ENCODE results near the gene FRMPD4.
A peak's percentile ranks its signal among the peaks of the same experiment; 100 is the strongest.

FRMPD4 gene

DNA sequence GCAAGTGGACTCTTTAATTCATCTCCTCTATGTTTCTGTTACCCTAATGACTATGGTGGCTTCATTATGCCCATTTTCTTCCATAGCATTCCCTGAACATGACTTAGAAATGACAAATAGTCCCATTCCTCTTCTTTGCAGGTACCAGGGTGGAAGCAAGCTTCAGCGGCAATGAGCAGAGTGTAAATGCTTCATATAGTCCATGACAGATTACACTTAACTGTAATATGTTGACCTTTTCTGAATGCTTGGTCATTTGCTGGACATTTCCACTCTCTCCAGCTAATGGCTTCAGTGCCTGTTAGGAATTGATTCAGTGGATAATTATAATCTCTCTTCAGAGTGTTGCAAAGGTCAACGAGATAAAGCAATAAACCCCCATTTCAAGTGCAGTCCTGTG lies 523.2 kb downstream of the FRMPD4 start:
- no peak for DNase-seq (ENCODE audit: low read depth)
- TF ChIP-seq, protein P1, sequence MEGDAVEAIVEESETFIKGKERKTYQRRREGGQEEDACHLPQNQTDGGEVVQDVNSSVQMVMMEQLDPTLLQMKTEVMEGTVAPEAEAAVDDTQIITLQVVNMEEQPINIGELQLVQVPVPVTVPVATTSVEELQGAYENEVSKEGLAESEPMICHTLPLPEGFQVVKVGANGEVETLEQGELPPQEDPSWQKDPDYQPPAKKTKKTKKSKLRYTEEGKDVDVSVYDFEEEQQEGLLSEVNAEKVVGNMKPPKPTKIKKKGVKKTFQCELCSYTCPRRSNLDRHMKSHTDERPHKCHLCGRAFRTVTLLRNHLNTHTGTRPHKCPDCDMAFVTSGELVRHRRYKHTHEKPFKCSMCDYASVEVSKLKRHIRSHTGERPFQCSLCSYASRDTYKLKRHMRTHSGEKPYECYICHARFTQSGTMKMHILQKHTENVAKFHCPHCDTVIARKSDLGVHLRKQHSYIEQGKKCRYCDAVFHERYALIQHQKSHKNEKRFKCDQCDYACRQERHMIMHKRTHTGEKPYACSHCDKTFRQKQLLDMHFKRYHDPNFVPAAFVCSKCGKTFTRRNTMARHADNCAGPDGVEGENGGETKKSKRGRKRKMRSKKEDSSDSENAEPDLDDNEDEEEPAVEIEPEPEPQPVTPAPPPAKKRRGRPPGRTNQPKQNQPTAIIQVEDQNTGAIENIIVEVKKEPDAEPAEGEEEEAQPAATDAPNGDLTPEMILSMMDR (IDR thresholded peaks at IDR 0.05; ENCODE audit: insufficient read depth, low read depth, low read length, missing control alignments): no peak
- no peak overlapping the region for H3K4me3 ChIP-seq (ENCODE audit: low read length)

DNA sequence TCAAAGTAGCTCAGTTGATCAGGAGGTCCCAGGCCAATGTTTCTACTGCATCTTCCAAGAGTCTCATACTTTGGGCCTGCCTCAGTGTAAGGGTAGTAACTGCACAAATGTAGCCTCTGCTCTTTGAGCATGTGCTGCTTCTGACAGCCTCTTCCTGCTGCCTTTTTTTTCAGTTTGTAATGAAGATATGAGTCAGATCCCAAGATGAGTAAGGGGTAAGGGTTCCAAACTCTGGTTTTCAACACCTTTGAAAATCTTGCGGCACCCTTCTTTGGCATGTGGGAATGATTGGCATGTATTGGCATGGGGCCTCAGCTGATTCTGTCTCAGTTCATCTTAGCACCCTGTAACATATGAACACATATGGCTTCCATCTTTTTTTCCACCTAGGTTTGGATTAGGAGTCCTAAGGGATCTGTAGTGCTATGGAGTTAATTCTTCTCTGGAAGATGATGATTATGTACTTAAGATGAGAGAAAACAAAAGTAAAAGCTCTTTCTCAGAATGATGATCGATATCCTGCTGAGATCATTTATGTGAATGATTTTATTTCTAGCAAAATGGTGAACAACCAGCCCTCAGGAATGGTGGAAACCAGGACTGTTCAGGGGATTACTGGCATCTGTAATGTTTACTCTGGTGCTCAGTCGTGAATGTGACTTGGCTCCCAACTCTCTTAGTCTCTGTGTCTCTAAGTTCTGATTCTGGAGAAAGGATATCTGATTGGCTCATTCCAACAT lies 534.3 kb downstream of the FRMPD4 start:
- TF ChIP-seq, protein P1 (IDR thresholded peaks at IDR 0.05; ENCODE audit: insufficient read depth, low read depth, low read length, missing control alignments): no peak
- no peak overlapping the region for H3K4me3 ChIP-seq (ENCODE audit: low read length)
- DNase-seq (ENCODE audit: low read depth): peak; percentile 60

DNA sequence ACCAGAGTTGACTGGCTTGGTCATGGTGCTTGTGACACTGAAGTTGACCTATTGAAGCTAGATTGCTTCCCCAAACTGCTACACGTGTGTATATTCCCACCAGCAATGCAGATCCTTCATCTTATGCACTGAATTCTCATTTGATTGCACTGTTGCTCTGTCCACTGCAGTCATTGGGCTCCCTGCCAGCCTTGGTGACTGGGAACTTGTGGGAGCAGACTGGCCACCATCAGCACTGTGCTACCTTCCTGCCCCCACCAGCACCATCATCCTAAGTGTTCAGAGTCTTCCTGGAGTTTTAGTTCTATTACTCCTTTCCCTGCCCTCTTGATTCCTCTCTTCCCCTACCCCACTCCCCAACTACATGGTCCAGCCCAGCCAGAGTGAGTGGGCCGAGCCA lies 535.2 kb downstream of the FRMPD4 start:
- DNase-seq (ENCODE audit: low read depth): no peak

DNA sequence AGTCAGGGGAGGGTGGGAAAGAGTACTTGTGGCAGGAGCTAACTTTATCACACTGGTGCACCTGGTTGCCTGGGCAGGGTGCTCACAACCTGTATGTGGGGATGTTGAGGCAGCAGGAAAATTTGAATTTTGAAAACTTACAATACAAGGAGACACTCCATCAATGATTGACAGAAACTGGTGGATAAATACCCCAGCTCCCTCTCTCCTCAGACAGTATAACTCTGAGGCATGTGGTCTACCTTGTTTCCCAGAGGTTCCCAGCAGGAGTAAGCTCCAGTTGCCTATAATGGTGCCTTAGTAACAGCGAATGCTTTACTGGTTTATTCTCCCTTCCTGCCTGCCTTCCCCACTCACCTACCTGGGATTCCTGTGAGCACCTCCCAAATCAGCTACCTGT lies 541.2 kb downstream of the FRMPD4 start:
- TF ChIP-seq, protein P1 (IDR thresholded peaks at IDR 0.05; ENCODE audit: insufficient read depth, low read depth, low read length, missing control alignments): no peak
- DNase-seq (ENCODE audit: low read depth): no peak
- H3K4me3 ChIP-seq (ENCODE audit: low read length): no peak overlapping the region

More for the DNA sequence above, 535.2 kb downstream of the FRMPD4 start:
- TF ChIP-seq, protein P1 (IDR thresholded peaks at IDR 0.05; ENCODE audit: insufficient read depth, low read depth, low read length, missing control alignments): no peak
- no peak overlapping the region for H3K4me3 ChIP-seq (ENCODE audit: low read length)

DNA sequence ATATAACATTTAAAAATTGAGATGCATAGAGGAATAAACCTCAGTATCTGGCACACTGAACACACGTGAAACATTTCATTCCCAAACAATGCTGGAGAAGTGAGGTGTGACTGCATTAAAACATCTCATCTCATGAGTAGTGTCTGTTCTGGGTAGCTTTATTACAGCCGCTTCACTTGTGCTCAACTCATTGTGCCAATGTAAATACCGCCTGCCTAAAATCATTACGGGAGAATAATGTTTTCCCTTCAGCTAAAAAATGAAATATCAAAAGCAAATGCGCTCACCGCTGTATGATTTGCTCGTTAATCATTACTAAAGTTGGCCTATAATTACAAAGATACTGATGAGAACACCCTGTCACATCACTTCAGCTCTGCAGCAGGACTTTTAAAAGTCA lies 542.8 kb downstream of the FRMPD4 start:
- TF ChIP-seq, protein P1 (IDR thresholded peaks at IDR 0.05; ENCODE audit: insufficient read depth, low read depth, low read length, missing control alignments): no peak
- H3K4me3 ChIP-seq (ENCODE audit: low read length): no peak overlapping the region
- no peak for DNase-seq (ENCODE audit: low read depth)

DNA sequence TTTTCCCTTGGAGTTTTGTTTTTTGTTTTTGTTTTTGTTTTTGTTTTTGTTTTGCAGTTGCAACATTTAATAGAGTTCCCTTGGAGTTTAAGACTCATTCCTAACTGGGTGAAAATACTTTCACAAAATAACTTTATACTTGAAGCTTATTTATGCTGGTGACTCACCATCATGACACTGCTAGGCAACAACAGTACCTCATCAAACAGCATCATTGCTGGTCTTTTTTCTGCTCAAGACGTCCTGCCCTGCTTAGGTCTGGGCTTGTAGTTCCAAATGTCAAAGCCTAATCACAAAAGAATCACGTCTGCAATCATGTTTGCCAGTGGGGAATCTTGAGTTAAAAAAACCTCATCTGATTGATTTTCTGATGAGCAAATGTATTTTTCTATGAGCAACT lies 547.3 kb downstream of the FRMPD4 start:
- DNase-seq (ENCODE audit: low read depth): peak; percentile 42
- TF ChIP-seq, protein P1 (IDR thresholded peaks at IDR 0.05; ENCODE audit: insufficient read depth, low read depth, low read length, missing control alignments): no peak
- no peak overlapping the region for H3K4me3 ChIP-seq (ENCODE audit: low read length)

DNA sequence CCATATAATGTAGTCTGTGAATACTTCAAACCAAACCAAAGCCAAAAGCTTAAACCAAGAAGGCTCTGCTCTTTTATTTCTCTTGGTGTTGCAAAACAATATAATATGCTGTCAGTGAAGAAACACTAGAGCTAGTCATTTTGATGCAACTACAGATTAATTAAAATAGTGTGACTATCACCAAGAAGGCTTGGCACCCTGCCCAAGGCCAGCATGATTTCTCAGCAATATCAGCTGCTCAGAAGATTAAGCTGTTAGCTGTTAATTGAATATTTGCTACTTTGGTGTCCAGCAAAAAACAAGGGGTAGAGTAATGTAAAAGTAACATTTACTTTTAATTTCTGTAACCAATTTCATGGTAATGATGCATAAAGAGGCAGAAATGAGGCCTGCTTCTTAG lies 548.1 kb downstream of the FRMPD4 start:
- peak; percentile 4 for DNase-seq (ENCODE audit: low read depth)
- no peak overlapping the region for H3K4me3 ChIP-seq (ENCODE audit: low read length)
- TF ChIP-seq, protein P1 (IDR thresholded peaks at IDR 0.05; ENCODE audit: insufficient read depth, low read depth, low read length, missing control alignments): no peak
